ENCODE data around the gene GAS6. TPM values are rescaled to one million over a fixed set of nuclear protein-coding genes. Genes with fewer than 3 reads are reported as not detected.

The GAS6 gene
- total RNA-seq, 1 donor from 2014 or later = 215 TPM

DNA sequence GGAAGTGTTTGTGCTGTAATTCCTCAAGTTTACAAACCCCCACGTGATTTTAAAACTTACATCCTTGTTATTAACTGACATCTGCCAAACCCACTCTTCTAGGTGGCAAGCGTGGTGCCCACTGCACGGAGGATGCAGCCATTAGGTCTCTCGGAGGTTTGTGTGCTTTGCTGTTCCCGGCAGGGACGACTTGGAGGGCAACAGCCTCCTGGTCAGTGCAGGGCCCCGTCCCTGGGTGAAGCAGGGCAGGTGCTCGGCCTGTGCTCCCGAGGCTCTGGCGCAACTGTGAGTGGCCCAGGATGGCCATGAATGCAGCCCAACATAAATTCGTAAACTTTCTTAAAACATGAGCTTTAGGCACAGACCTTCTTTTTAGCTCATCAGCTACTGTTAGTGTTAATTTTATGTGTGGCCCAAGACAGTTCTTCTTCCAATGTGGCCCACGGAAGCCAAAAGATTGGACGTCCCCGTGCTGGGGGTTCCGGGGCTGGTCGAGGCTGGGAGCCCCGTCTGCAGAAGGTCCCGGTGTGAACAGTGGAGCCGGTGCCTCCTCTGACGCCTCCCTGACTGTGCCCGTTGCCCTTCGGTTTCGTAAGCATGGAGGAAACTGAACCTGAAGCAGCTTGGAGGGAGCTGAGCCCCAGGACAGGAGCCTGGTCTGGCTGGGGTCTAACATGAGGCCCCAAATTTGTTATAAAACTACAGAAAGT is 11.9 kb downstream of the GAS6 start:
- Histone ChIP-seq H3K36me3 (peaks cover 0 to 3% of the 10 kb centered on the region in 2 donors), H3K27ac (peak overlapping the region; percentile 77), H3K4me3 (no peak overlapping the region), H3K9me3 (no peaks in the 10 kb centered on the region), H3K4me1 (peaks cover 84% of the 10 kb centered on the region), H3K27me3 (no peaks in the 10 kb centered on the region)
- DNase-seq (ENCODE audit: extremely low spot score in 2 of 2) = peak in 1 of 2 donors; percentile 76
- intact Hi-C loops (cut with DNase I) = no loop called here
- TF ChIP-seq, protein P1, sequence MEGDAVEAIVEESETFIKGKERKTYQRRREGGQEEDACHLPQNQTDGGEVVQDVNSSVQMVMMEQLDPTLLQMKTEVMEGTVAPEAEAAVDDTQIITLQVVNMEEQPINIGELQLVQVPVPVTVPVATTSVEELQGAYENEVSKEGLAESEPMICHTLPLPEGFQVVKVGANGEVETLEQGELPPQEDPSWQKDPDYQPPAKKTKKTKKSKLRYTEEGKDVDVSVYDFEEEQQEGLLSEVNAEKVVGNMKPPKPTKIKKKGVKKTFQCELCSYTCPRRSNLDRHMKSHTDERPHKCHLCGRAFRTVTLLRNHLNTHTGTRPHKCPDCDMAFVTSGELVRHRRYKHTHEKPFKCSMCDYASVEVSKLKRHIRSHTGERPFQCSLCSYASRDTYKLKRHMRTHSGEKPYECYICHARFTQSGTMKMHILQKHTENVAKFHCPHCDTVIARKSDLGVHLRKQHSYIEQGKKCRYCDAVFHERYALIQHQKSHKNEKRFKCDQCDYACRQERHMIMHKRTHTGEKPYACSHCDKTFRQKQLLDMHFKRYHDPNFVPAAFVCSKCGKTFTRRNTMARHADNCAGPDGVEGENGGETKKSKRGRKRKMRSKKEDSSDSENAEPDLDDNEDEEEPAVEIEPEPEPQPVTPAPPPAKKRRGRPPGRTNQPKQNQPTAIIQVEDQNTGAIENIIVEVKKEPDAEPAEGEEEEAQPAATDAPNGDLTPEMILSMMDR (IDR thresholded peaks at IDR 0.05) = no peak
- TF ChIP-seq POLR2AphosphoS5 (IDR thresholded peaks at IDR 0.05; ENCODE audit: insufficient read depth in 1 of 2, low read depth in 1 of 2) = no peak
- TF ChIP-seq POLR2A (IDR thresholded peaks at IDR 0.05) = no peak

DNA sequence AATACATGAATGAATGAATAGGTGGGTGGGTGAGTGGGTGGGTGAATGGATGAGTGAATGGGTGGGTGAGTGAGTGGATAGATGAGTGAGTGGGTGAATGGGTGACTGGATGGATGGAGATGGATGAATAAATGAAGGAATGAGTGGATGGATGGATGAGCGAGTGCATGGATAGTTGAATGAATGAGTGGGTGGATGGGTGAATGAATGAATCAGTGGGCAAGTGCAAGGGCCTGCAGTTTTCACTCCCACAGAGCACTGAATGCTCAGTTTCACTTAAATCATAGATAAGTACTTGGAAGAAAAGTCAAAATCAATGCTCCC is 12.4 kb downstream of the GAS6 start:
- Histone ChIP-seq H3K4me1 (peaks cover 79% of the 10 kb centered on the region), H3K9me3 (no peaks in the 10 kb centered on the region), H3K36me3 (peaks cover 0 to 7% of the 10 kb centered on the region in 2 donors), H3K4me3 (no peak overlapping the region), H3K27ac (peak overlapping the region; percentile 77), H3K27me3 (no peaks in the 10 kb centered on the region)
- peak in 1 of 2 donors; percentile 34 for DNase-seq (ENCODE audit: extremely low spot score in 2 of 2)
- TF ChIP-seq POLR2AphosphoS5 (IDR thresholded peaks at IDR 0.05; ENCODE audit: insufficient read depth in 1 of 2, low read depth in 1 of 2) = no peak
- no peak for TF ChIP-seq POLR2A (IDR thresholded peaks at IDR 0.05)
- TF ChIP-seq, protein P1 (IDR thresholded peaks at IDR 0.05) = no peak
- intact Hi-C loops (cut with DNase I) = no loop called here

DNA sequence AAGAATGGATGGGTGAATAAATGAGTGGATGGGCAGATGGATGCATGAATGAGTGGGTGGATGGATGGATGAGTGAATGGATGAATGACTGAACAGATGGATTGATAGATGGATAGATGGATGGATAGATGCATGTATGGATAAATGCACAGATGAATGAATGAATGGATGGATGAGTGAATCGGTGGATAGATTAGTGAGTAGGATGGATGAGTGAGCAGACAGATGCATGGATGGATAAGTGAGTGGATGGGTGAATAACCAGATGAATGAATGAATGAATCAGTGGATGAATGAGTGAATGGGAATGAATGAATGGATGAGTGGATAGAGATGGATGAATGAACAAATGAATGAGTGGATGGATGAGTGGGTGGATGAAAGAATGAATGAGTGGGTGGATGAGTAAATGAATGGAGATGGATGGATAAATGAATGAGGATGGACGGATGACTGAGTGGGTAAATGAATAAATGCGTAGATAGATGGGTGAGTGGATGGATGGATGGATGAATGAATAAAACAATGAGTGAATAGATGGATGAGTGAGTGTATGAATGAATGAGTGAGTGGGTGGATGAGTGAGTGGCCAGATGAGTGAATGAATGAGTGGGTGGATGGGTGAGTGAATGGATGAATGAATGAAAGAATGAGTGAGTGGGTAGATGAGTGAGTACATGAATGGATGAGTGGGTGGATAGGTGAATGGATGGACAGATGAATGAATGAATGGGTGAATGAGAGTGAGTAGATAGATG is 13.0 kb downstream of the GAS6 start:
- Histone ChIP-seq H3K9me3 (no peaks in the 10 kb centered on the region), H3K27ac (no peak overlapping the region), H3K36me3 (peaks cover 0 to 12% of the 10 kb centered on the region in 2 donors), H3K4me1 (peaks cover 74% of the 10 kb centered on the region), H3K27me3 (no peaks in the 10 kb centered on the region), H3K4me3 (no peak overlapping the region)
- DNase-seq (ENCODE audit: extremely low spot score in 2 of 2) = no peak
- TF ChIP-seq POLR2AphosphoS5 (IDR thresholded peaks at IDR 0.05; ENCODE audit: insufficient read depth in 1 of 2, low read depth in 1 of 2) (no peak), POLR2A (IDR thresholded peaks at IDR 0.05) (no peak)
- TF ChIP-seq, protein P1 (IDR thresholded peaks at IDR 0.05) = no peak
- intact Hi-C loops (cut with DNase I) = no loop called here

DNA sequence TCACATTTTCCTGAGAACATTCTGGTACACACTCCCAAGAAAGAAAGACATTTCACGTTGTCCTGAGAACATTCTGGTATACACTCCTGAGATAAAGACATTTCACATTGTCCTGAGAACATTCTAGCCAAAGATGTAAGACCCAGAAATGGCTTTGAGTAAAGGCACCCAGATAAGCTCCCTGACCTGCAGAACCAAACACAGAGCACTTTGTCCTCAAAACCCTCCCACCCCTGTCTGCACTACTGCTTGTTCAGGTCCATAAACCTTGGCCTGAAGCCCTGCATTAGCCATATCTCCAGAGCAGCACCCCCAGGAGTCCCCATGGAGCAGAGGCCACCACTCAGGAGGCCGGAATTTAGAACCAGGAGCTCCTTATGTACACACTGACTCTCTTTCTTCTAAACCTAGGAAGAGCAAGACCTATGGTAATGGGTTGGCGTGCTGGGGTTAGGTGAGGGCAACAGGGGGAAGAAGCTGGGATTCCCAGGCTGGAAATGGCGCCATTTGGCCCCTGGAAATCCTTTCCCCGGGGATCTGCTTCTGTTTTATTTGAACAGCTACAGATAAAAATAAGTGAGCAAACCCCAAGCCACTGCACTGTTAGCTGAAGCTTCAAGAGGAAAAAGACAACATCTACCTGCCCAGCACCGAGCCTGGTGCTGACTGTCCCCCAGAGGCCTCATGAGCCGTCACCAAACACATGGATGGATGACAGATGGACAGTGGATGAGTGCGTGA is 13.7 kb downstream of the GAS6 start:
- Histone ChIP-seq H3K4me1 (peaks cover 74% of the 10 kb centered on the region), H3K27me3 (no peaks in the 10 kb centered on the region), H3K9me3 (no peaks in the 10 kb centered on the region), H3K36me3 (peaks cover 0 to 18% of the 10 kb centered on the region in 2 donors), H3K27ac (peak overlapping the region; percentile 35), H3K4me3 (no peak overlapping the region)
- intact Hi-C loops (cut with DNase I) = no loop called here
- TF ChIP-seq POLR2AphosphoS5 (IDR thresholded peaks at IDR 0.05; ENCODE audit: insufficient read depth in 1 of 2, low read depth in 1 of 2) = no peak
- TF ChIP-seq POLR2A (IDR thresholded peaks at IDR 0.05) = no peak
- TF ChIP-seq, protein P1 (IDR thresholded peaks at IDR 0.05) = no peak
- peak in 1 of 2 donors; percentile 60 for DNase-seq (ENCODE audit: extremely low spot score in 2 of 2)
